PC-3 (cell line): Measurements from ENCODE around the gene PSMD13. TPM values are rescaled to one million over a fixed set of nuclear protein-coding genes. Genes with fewer than 3 reads are reported as not detected.

Source experiments
- total RNA-seq: library from RNA; depleted of rRNA; stranded (reverse); fragments of >200 nt; gene quantifications from 2 replicates; pipeline ENCODE4 v1.2.3, GENCODE V29; 2014; rRNA removed

The PSMD13 gene
- total RNA-seq, 1 experiment from 2014 or later, result 255 TPM

Other genes with a start within 250 kb of the PSMD13 start
- not detected in 2 replicates for gene SCGB1C1, start 43.9 kb upstream of the PSMD13 start, total RNA-seq
- gene BET1L, start 29.6 kb upstream of the PSMD13 start, total RNA-seq, result 12.6 and 14.4 TPM in 2 replicates
- gene RIC8A, start 29.3 kb upstream of the PSMD13 start, total RNA-seq, result 155 and 180 TPM in 2 replicates
- gene SIRT3, start 634 bp upstream of the PSMD13 start, total RNA-seq, result 13.8 and 23.8 TPM in 2 replicates
- not detected in 2 replicates for gene NLRP6, start 41.4 kb downstream of the PSMD13 start, total RNA-seq
- 10.6 and 12.4 TPM in 2 replicates for gene PGGHG, start 52.1 kb downstream of the PSMD13 start, total RNA-seq
- gene IFITM5, start 62.5 kb downstream of the PSMD13 start, total RNA-seq, result not detected in 2 replicates
- 36.3 and 49.0 TPM in 2 replicates for gene IFITM2, start 70.8 kb downstream of the PSMD13 start, total RNA-seq
- gene IFITM1, start 77.1 kb downstream of the PSMD13 start, total RNA-seq, result 2.0 and 2.2 TPM in 2 replicates
- gene IFITM3, start 83.9 kb downstream of the PSMD13 start, total RNA-seq, result 91.6 and 97.6 TPM in 2 replicates
- gene B4GALNT4, start 132.5 kb downstream of the PSMD13 start, total RNA-seq, result 52.9 and 87.9 TPM in 2 replicates
- 218 and 222 TPM in 2 replicates for gene PKP3, start 157.2 kb downstream of the PSMD13 start, total RNA-seq
- gene SIGIRR, start 178.0 kb downstream of the PSMD13 start, total RNA-seq, result 85.4 and 112 TPM in 2 replicates
- 16.6 and 22.5 TPM in 2 replicates for gene ANO9, start 205.0 kb downstream of the PSMD13 start, total RNA-seq
- 53.0 and 91.0 TPM in 2 replicates for gene PTDSS2, start 213.3 kb downstream of the PSMD13 start, total RNA-seq